Ramos (cell line): ENCODE results near the gene GPR162.

ENCODE experiments used
- in situ Hi-C: fragments of 300-500 bp; cut with MboI; formaldehyde crosslinking; loops from one replicate; pipeline ENCODE4 v1.14.3; 2022; ENCODE audit warnings: low sequenced_read_pairs; ENCODE audit not compliant: unreplicated experiment

The GPR162 gene

DNA sequence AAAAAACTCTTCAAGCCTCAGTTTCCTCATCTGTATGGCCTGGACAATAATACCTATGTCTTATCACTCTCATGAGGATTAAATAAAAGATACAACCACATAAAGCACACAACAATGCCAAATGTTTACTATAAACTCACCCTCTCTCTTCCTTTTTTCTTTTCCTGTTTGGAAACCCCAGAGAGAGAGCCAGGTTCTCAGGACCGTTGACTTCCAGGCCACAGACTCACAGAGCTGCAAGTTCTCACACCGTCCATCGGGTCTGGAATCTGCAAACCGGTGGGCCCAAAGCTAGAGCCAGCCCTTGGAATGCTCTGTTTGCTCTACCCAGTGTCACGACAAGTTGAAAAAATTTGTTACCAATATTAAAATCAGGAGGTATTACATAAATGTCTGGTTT is 36.9 kb upstream of the GPR162 start:
- in situ Hi-C loops: no loop called here

DNA sequence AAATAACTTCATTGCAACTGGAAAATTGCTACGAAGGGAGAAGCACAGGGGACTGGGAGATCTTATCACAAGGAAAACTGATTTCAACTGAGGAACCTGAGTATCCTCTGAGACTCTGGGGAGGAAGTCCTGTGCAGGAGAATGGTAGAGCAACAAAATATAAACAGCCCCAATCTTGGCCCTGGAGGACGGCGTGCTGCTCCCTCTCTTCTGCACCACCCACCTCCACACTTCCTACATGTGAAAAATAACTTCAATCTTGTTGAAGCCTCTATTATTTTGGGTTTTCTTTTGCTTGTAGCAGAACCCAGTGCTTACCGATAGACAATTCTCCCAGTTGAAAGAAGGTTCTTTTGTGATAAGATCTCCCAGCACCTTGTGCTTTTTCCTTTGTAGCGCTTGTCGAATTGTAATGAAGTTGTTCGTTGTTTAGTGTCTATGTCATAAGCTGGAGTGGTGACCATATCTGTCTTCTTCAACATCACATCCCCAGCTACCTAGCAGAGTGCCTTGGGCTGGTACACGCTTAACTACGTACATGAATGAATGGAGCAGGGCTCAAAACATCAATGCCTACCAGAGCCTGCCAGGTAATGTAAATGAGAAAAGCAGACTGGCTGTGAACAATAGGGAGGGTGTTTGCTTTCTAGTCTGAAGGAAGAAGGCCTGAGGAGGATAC is 35.1 kb upstream of the GPR162 start:
- in situ Hi-C loops: no loop called here

DNA sequence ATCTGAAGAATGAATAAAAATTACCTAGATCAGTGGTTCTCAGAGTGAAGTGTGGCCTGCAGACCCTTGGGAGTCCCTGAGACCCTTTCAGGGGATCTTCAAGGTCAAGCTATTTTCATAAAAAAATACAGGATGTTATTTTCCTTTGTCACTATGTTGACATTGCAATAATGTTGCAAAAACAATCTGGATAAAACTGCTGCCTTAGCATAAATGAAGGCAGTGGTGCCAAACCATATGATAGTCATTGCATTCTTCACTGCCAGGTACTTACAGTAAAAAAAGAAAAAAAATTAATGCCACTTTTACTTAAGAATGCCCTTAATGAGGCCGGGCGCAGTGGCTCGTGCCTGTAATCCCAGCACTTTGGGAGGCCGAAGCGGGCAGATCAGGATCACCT is 34.3 kb upstream of the GPR162 start:
- in situ Hi-C loops: no loop called here

DNA sequence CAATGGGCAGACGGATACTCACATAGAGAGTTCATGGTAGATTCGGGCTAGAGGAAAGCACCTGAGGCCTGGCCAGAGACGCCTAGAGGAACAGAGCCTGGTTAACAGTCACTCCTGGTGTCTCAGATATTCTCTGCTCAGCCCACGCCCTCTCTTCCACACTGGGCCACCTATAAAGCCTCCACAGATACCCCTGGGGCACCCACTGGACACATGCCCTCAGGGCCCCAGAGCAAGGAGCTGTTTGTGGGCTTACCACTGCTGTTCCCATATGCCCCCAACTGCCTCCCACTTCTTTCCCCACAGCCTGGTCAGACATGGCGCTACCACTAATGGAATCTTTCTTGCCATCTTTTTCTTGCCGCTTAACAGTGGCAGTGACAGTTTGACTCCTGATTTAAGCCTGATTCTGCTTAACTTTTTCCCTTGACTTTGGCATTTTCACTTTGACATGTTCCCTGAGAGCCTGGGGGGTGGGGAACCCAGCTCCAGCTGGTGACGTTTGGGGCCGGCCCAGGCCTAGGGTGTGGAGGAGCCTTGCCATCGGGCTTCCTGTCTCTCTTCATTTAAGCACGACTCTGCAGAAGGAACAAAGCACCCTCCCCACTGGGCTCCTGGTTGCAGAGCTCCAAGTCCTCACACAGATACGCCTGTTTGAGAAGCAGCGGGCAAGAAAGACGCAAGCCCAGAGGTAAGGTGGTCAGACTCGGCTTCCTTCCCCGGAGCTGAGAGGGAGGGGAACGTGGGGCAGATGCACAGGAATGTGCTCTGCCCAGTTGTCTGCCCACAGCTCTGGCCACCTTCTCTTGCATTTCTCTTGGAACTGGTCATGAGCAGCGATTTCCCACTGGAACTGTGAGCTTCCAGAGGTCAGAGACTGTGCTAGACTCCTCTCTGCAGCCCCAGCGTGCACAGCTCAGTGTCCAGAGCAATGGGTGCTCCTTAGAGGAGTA is 32.4 kb upstream of the GPR162 start, which contains the start of gene CD4:
CD4 (plus strand) TSS at position 557 of the 953 bp plus-strand sequence. CDS start 10,611 bp downstream, outside the sequence.
- in situ Hi-C loops: no loop called here

DNA sequence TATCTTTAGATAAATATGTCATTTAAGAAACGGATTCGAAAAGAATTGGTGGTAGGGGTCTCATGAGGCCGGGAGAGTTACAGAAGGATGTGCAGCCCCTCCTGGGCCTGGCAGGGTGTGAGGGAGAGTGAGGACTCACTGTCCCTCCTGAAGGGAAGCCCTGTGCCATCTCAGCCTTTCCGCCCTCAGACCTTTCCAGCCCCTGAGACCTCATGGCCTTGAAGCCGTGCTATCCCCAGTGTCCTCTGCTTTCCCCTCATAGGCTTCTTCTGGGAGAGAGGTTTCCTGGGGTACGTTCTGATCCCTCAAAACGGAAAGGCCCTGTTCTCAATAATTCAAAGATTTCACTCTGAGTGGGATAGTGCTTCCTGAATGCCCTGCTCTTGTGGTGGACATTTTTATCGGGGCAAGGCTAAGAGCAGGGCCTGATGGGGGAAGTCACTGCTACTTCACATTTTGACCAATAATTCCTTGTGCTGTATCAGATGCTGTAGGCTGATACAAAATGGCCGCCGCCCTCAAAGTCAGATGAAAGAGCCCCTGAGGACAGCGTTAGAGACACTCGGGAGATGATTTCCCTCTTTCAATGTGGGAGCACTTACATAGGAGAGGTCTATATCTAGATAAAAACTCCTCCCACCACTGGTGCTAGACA is 31.0 kb upstream of the GPR162 start:
- in situ Hi-C loops: no loop called here

DNA sequence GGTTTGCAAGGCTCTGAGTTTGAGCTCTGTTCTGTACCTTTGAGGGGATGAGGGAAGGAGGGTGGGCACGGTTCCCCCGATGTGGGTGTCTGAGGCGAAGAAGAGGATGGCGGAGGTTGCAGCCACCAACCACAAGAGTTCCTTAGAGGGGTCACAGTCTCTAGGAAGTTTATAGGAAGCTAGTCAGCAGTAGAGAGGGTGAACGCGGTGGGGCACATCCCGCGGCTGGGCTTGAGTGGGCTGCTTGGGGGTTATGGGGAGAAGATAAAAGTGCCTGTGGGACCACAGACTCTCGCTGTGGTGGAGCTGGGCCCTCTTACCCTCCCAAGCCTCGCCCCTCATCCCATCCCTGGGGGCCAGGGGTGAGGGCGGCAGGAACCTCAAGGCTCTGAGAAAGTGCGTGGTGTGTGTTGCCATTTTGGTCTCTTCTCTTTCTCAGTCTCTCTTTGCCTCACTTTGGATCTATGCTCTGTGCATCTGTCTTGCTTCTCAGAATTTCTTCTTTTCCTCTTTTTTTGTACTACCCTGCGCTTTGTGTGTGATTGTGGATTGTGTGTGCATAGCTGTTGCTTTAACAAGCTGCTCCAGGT is 29.6 kb upstream of the GPR162 start:
- in situ Hi-C loops: no loop called here

DNA sequence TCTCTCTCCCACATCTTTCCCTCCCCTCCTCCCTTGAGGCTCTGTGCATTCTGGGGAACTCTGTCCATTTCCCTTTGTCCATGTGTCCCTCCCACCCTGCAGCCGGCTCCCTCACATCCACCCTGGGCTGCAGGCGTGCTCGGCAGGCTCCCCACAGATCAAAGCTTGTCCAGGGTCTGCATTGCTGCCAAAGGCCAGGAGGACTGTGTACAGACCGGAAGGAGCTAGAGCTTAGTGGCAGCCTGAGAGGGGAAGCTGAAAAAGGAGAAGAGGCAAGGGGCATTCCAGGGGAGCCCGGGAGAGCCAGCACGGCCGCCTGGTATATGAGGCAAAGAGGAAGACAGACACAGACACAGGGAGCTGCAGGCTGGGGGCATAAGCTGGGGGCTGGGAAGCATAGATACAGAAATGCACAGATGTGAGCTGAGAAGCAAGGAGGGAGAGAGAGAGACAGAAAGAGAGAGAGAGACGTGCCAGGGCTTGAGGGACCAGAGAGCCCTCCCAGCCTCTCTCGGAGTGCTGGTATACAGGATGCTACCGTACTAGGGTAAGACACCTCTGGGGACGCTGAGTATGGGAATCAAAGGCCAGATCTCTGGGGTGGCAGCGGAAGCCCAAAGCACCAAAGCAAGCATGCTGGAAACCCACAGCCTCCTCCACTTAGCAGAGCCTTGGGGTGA is 29.0 kb upstream of the GPR162 start:
- in situ Hi-C loops: no loop called here

DNA sequence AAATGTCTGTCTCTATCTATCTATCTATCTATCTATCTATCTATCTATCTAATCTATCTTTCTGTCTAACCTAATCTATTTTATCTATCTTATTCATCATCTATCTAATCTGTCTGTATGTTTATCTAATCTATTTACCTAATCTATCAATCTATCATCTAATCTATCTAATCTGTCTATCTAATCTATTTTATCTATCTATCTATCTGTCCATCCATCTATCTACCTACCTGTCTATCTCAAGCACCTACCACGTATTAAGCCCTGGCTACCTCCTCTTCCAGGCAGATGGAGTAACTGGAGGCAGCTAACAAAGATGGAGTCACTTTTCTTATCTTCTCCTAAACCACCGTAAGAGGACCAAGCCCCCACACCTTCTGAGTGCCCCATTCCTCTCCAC is 26.5 kb upstream of the GPR162 start:
- in situ Hi-C loops: no loop called here

DNA sequence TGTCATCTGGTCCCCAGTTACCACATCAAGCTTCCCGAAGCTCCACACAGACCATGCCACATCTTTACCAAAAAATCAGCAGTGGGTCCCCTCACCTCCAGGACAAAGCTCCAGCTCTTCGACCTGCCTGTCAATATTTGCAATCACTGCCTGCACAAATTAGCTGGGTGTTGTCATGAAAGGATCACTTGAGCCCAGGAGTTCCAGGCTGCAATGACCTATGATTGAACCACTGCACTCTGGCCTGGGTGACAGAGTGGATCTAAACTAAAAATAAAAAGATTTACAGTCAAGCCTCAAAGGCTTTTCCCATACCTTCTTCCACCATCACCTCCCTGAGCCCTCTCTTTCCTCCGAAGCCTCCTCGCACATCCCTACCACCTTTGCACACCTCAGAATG is 25.0 kb upstream of the GPR162 start:
- in situ Hi-C loops: no loop called here

DNA sequence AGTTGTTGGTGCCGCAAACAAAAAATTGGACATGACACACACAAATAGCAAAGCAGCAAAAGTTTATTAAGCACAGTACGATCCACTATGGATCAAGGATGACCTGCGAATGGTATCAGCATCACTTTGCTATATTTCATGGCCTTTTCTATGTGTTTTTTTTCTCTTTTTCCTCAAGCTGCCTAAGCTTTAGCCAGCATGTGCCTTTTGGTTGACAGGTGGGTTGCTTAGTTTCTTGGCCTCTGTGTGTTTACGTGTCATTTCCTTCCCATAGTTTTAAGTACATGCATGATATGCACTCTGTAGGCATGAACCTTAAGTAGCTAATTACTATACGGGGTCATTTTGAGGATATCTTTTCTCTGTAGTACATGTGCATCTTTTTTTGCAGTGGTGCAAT is 22.5 kb upstream of the GPR162 start:
- in situ Hi-C loops: no loop called here

DNA sequence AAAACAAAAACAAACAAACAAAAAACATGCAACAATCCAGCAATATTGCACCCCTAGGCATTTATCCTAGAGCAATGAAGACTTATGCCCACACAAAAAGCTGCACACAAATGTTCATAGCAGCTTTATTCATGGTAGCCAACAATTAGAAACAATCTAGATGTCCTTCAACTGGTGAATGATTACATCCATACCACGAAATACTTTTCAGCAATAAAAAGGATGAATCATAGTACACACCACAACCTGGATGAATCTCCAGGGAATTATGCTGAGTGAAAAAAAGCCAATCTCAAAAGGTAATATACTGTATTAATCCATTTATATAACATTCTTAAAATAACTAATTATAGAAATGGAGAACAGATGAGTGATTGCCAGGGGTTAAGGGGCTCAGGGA is 14.5 kb upstream of the GPR162 start:
- in situ Hi-C loops: no loop called here

DNA sequence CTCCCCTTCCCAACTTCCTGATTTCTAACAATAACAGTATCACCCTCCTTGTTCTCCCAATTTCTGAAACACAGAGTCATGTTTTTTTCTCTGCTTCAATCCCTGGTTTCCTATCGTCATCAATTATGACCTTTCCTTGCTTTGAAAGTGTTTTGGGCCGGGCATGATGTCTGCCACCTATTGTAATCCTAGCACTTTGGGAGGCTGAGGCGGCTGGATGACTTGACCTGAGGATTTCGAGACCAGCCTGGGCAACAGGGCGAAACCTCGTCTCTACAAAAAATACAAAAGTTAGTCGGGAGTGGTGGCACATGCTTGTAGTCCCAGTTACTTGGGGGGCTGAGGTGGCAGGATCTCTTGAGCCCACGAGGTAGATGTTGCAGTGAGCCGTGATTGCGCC is 12.6 kb upstream of the GPR162 start:
- in situ Hi-C loops: no loop called here

DNA sequence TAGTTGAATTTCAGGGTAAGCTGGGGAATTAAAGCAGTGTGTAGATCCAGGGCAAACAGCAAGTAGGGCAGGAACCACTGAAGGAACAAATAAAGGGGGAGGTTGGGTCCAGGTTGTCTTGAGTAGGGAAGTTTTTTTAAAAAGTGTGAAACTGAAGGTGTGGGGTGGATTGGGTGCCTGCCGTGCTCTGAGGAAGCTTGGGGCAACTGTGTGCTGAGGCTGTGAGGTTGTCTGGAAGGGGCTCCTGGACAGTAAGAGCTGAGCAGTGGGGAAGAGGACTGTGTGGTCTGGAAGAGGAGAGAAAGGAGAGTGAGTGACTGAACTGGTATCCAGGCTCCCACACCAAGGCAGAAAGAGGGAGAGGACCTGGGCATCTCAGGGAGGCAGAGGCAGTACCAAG is 10.9 kb upstream of the GPR162 start:
- in situ Hi-C loops: no loop called here

DNA sequence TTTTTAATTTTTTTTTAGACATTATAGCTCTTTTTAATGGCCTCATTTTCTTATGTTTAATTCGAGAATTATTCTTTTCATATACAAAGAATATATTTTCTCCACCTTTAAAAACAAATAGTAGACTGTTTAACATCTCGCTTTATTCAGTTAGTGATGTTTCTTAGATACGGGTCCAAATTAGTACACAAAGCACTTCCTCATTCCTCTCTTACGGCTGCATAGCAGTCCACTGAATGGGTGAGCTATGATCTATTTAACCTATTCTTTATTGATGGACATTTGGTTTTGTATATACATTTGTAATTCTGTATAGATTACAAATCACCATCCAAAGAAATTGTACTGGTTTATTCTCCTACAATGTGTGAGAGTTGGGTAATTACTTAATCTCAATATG is 8.3 kb upstream of the GPR162 start:
- in situ Hi-C loops: no loop called here

DNA sequence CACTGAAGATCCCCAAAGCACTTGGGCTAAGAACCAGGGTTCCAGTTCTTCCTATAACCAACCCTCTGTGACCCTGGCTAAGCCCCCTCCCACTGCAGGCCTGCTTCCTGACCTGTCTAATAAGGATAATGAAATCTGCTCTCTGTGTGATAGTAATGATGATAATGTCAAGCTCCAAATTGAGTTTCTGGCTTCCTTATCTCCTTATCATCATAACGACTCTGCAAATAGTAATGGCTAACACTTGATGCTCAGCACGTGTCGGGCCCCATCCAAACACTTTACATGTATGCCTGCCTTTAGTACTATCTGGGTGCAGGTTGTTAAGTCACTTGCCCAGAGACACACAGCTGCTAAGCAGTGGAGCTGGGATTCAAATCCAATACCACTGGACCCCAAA is 5.0 kb upstream of the GPR162 start:
- in situ Hi-C loops: no loop called here

DNA sequence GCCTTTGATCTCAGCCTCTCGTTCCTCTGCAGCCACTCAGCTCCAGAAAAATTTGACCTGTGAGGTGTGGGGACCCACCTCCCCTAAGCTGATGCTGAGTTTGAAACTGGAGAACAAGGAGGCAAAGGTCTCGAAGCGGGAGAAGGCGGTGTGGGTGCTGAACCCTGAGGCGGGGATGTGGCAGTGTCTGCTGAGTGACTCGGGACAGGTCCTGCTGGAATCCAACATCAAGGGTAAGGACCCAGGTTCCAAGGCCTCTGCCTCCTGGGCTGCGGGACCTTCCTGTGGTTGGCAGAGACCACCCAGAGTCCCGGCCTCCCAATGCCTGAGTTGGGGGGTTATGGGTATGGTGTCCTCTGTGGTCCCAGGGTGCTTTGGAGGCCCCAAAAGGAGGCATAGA is 4.5 kb upstream of the GPR162 start:
- in situ Hi-C loops: no loop called here

DNA sequence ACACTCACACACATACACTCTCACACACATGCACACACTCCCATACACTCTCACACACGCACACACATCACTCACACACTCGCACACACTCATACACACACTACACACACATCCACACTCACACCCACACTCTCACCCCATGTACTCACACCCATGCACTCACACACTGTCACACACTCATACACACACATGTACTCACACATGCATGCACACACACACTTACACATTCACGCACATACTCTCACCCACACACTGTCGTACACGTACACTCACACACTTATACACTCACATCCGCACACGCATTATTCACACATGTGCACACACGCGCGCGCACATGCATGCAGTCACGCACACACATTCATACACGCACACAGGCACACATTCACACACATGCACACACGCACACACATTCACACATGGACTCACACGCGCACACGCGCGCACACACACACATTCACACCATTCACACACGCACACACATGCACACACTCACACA is 3.9 kb upstream of the GPR162 start:
- in situ Hi-C loops: no loop called here

DNA sequence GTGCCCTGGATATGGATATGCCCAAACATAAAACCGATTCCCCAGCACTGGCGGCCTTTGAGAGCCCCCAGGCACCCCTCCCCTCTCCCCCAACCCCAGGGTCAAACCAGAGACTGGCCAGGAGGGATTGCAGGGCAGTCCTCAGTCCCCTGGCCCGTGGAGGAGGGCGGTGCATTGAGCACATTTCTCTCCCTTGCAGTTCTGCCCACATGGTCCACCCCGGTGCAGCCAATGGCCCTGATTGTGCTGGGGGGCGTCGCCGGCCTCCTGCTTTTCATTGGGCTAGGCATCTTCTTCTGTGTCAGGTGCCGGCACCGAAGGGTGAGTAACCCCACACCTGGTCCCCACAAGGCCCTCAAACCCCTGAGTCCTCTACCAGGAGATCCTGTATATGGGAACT is 3.4 kb upstream of the GPR162 start:
- in situ Hi-C loops: no loop called here

DNA sequence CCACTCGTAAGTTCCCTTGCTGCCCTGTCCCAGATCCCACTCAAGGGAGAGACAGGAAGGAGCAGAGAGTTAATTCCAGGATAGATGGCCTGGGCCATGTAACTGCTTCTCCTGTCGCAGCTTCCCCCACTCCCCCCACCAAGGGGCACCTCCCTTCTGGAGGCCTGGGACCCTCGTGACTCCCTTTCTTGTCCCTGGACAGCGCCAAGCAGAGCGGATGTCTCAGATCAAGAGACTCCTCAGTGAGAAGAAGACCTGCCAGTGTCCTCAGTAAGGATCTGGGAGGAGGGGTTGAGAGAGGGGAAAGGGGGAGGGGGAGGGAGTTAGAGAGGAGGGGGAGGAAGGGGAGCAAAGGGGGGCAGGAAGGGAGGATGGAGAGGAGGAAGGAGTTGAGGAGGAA is 3.0 kb upstream of the GPR162 start:
- in situ Hi-C loops: no loop called here
